OCI-LY7 (cell line): Measurements from ENCODE around the gene PLXDC1.

Source experiments
- CTCF ChIP-seq: fragments of 200-600 bp; sonication (generic); conservative IDR thresholded peaks from 2 replicates; pipeline ENCODE4 v1.5.1; 2014; ENCODE audit warnings: mild to moderate bottlenecking, antibody characterized with exemption, low read length, moderate library complexity, mixed read lengths
- EZH2phosphoT487 ChIP-seq: fragments of 200-600 bp; sonication (generic); IDR thresholded peaks from 2 replicates; pipeline ENCODE4 v1.6.1; 2018; ENCODE audit warnings: low read depth, borderline replicate concordance, mild to moderate bottlenecking, mixed run types, antibody characterized with exemption, low read length, moderate library complexity, mixed read lengths

- TF ChIP-seq CTCF (no peak), EZH2phosphoT487 (no peak)
Measured at GRCh38 chr17:39096508-39097149, 54.8 kb downstream of the PLXDC1 start.
